Activated T-helper 1 cell treated with Interleukin-2 at 50 U/mL for 16 hours (primary cell): ENCODE data around the gene POLR1F.
"Not testable (repeated sequence)": the region's sequence is repeated elsewhere in the genome, so short reads cannot be mapped to it uniquely, and the experiment has no call there.

Experiments used
- DNase-seq: peaks from one replicate; pipeline ENCODE4 v3.0.0-alpha.2; 2020; ENCODE audit warnings: low read depth

The POLR1F gene, protein sequence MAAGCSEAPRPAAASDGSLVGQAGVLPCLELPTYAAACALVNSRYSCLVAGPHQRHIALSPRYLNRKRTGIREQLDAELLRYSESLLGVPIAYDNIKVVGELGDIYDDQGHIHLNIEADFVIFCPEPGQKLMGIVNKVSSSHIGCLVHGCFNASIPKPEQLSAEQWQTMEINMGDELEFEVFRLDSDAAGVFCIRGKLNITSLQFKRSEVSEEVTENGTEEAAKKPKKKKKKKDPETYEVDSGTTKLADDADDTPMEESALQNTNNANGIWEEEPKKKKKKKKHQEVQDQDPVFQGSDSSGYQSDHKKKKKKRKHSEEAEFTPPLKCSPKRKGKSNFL

GRCh38 chr7:19708397-19709248 lies at the start of gene POLR1F:
POLR1F (minus strand) TSS chr7:19709037; CDS start chr7:19709016, 21 bp downstream.
- DNase-seq, result peak; percentile 83

DNA sequence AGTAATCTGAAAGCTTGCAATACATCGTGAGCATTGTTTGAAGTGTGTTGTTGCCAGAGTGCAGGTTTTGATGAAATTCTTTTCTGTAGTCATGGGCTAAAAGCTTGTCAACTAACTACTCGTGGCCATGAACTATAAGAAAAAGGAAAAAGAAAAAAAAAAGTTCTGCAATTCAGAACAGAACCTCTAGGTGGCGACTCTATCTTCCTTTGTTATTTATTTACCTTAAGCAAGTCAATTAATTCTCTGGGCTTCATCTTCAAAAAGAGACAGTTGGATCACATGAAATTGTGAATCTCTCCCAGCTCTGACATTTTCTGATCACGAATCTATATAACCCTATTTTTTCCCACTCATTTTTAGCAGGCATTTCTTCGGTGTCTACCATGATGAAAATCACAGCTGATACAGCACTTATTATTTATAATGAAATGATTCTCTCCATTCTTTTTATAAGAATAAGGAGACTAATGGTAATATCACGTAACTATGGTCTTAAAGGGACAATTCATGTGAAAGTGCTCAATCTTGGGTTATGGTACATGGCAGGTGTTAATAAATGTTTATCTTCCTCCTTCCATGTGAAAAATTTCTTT lies 45.8 kb upstream of the POLR1F start:
- DNase-seq, result no peak

GRCh38 chr7:19752020-19752419 lies 43.2 kb upstream of the POLR1F start:
- DNase-seq, result no peak

- DNase-seq, result no peak
These were observed 40.8 kb upstream of the POLR1F start for GRCh38 chr7:19749658-19750057.

- no peak for DNase-seq
These were observed 39.0 kb upstream of the POLR1F start for GRCh38 chr7:19747740-19748339.

- DNase-seq, result no peak
These were observed 35.2 kb upstream of the POLR1F start for GRCh38 chr7:19744075-19744474.

DNA sequence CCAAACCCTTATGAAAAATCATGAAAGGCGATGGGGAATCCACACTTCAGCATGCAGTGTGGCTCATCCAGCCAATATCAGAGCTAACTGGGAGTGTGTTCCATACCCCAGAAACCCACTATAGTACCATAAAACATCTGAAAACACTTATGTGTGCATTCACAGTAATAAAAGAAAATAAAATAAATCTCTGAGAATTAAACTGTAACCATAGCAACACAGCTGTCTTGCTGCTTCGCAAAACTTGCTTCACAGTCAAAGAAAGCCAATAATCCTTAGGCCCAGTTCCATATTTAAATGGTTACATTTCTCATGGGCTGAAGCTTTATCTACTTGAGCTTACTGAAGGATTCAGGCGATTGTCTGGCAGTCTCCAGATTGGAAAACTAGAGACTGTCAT lies 19.9 kb upstream of the POLR1F start:
- DNase-seq, result no peak

DNA sequence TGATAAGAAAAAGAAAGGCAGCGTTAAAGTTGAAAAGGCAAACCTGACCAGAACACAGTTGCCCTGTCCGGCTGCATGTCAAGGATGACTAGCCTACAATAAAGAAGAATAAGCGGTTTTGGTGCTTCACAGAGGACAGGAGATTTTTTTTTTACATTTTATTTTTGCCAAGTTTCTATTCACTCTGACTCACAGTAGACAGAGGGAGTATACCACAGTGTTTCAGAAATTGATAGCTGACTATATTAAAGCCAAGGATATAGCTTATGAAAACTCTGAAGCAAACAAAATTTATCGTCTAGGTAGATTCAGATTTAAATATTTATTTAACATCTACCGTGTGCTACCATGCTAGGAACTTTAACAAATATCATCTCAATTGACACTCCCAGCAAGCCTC lies 16.9 kb upstream of the POLR1F start:
- no peak for DNase-seq

DNA sequence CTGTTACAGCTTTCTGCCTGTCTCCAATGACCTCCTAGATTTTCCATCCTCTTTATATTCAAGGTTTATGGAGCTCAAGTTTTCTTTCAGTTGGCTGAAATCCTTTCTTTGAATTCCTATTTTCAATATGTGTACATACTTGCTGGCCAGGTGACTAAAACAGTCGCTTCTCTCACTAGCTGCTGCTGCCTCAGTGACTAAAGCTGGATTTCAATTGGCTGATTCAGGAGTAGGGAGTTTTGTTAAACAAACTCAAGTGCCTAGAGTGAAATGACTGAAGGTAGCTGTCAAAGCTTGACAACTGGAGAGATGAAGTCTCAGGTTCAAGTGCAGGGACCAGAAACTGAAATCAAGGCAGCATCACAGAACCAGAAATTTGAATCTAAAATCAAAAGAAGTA lies 6.7 kb upstream of the POLR1F start:
- no peak for DNase-seq

DNA sequence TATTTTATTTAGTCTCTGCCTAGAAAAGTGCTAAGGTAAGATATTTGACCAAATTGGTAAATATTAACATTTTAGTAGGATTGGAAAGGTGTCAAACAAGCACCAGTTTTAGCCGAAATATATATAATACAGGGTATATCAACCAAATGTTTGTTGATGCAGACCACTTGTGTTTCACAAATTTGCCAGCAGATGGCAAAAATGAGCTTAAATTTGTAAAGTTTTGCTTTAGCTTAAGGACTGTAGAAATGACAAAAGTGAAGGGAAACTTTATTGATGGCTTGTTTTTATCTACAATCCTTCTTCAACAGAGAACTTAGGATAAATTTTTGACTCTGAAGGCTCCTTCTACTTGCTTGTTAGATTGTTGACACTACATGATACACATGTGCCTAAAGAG lies 4.8 kb upstream of the POLR1F start:
- DNase-seq, result no peak

DNA sequence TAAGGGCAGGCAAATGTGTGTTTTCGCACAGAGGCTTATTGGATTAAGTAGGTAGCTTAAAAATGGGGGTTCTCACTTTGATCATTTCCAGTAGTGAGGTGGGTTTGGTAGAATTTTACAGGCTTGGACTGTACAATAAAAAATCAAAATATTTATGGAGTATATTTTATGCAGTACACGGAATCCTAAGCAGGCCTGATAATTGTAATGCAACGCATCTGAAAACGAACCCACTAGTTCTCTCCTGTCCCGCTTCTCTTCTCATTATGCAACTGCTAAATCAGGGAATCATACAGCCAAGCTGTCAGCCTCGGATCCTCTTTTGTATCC lies 377 bp upstream of the POLR1F start:
- DNase-seq, result no peak

DNA sequence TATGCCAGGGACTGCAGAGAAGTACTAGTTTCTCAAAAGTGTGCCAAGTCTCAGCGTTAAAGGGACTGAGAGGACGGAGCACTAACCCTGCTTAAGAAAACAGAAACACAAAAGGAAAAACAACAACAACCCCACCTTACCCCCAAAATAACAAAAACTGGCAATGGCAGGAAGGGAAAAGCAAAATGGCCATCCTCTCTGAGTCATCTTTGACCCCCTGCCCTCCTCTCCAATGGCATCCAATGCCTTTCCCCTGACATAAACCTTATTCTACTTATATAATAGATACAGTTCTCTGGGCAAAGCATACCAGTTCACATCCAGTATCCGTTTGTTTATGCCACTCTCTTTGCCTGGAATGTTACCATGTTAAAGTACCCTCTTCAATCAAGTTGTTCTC lies 1.6 kb downstream of the POLR1F start:
- DNase-seq, result no peak

GRCh38 chr7:19705663-19706062 lies 3.2 kb downstream of the POLR1F start:
- DNase-seq, result no peak

DNA sequence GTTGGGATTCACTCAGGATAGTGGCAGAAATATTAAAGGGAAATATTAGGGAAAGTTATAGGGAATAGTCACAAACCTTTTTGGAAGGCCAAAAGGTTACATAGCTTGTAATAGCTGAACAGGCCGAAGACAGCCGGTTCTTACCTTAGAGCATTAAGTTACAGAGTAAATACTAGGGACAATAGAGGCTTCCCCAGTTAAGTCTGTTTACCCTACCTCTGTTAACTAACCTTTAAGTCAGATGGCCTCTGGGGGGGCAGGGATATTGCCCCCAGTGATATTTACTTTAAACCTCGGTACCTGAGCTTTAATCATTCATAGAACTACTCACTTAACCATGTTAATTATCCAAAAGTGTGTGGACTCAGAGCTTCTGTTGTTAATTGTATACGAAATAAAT lies 7.4 kb downstream of the POLR1F start:
- no peak for DNase-seq

DNA sequence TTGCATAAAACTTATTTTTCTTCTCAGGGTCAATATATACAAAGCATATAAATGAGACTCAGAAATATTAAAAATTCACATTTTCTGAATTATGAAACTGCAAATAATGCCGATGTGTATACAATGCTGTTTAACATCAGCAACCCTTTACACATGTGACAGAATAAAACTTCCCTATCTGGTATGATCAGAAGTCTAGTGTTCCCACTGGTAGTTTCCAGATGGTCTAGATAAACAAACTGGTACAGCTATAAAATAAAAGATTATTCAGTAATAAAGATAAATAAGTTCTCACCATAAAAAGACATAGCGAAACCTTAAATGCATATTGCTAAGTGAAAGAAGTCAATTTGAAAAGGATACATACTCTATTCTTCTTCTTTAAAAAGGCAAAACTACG lies 7.9 kb downstream of the POLR1F start:
- DNase-seq, result no peak

DNA sequence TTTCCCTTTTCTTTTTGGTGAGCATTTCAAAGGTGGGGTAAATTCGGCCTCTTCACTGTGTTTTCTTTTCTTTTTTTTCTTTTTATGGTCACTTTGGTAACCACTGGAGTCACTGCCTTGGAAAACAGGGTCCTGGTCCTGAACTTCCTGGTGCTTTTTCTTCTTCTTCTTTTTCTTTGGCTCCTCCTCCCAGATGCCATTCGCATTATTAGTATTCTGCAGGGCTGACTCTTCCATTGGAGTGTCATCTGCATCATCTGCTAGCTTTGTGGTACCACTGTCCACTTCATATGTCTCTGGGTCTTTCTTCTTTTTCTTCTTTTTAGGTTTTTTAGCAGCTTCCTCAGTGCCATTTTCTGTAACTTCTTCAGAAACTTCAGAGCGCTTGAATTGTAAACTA lies 10.5 kb downstream of the POLR1F start:
- DNase-seq, result no peak

GRCh38 chr7:19696926-19697325 lies 11.9 kb downstream of the POLR1F start:
- no peak for DNase-seq

- no peak for DNase-seq
These were observed 16.6 kb downstream of the POLR1F start for GRCh38 chr7:19692111-19692828.

GRCh38 chr7:19690736-19691135 lies 18.1 kb downstream of the POLR1F start:
- DNase-seq, result no peak

- DNase-seq, result not testable (repeated sequence)
These were observed 19.7 kb downstream of the POLR1F start for GRCh38 chr7:19689130-19689529.

- DNase-seq, result no peak
These were observed 27.2 kb downstream of the POLR1F start for GRCh38 chr7:19681596-19681995.

- DNase-seq, result no peak
These were observed 31.7 kb downstream of the POLR1F start for GRCh38 chr7:19677180-19677579.
